ENCODE measurements around the gene C1orf226.

GRCh38 chr1:162385280-162385623 is 3.7 kb downstream of the C1orf226 start:
- TF ChIP-seq CTCF (IDR thresholded peaks at IDR 0.05) (no peak), POLR2A (IDR thresholded peaks at IDR 0.05) (no peak)

All from thyroid gland (tissue), 4 donors.